ENCODE measurements around the gene CD151. TPM values are rescaled to one million over a fixed set of nuclear protein-coding genes. Genes with fewer than 3 reads are reported as not detected.

Gene CD151
- total and polyA plus RNA-seq, 4 donors, result 620 to 1,186 (median 771) TPM

Other genes with a start within 250 kb of the CD151 start
- 10 to 100 TPM; 23.3 to 30.9 TPM for gene IRF7, start 217.0 kb upstream of the CD151 start, total RNA-seq
- gene IRF7, start 217.0 kb upstream of the CD151 start, polyA plus RNA-seq, result 10 to 100 TPM; 13.4 to 29.3 TPM
- not detected for gene CDHR5, start 208.0 kb upstream of the CD151 start, total RNA-seq
- gene CDHR5, start 208.0 kb upstream of the CD151 start, polyA plus RNA-seq, result 10 to 100 TPM in 1 of 2 donors, under 1 TPM in 1; 0.79 to 39.8 TPM
- gene SCT, start 205.8 kb upstream of the CD151 start, total RNA-seq, result not detected
- not detected for gene SCT, start 205.8 kb upstream of the CD151 start, polyA plus RNA-seq
- gene DRD4, start 195.7 kb upstream of the CD151 start, total RNA-seq, result 1 to 10 TPM; 1.3 to 2.1 TPM
- 1 to 10 TPM in 1 of 2 donors, not detected in 1; 3.4 TPM for gene DRD4, start 195.7 kb upstream of the CD151 start, polyA plus RNA-seq
- gene DEAF1, start 137.7 kb upstream of the CD151 start, total RNA-seq, result 10 to 100 TPM; 32.2 to 59.5 TPM
- 10 to 100 TPM; 15.7 to 53.0 TPM for gene DEAF1, start 137.7 kb upstream of the CD151 start, polyA plus RNA-seq
- 10 to 100 TPM; 15.6 to 23.0 TPM for gene TMEM80, start 137.1 kb upstream of the CD151 start, total RNA-seq
- gene TMEM80, start 137.1 kb upstream of the CD151 start, polyA plus RNA-seq, result 10 to 100 TPM in 1 of 2 donors, 1 to 10 TPM in 1; 8.4 to 31.2 TPM
- gene EPS8L2, start 126.7 kb upstream of the CD151 start, total RNA-seq, result 10 to 100 TPM; 41.0 to 45.1 TPM
- gene EPS8L2, start 126.7 kb upstream of the CD151 start, polyA plus RNA-seq, result 100 to 1,000 TPM in 1 of 2 donors, 10 to 100 TPM in 1; 64.6 to 102 TPM
- gene TALDO1, start 85.5 kb upstream of the CD151 start, total RNA-seq, result 100 to 1,000 TPM; 113 to 130 TPM
- 100 to 1,000 TPM; 122 to 187 TPM for gene TALDO1, start 85.5 kb upstream of the CD151 start, polyA plus RNA-seq
- 10 to 100 TPM; 36.1 to 52.7 TPM for gene GATD1, start 55.5 kb upstream of the CD151 start, total RNA-seq
- gene GATD1, start 55.5 kb upstream of the CD151 start, polyA plus RNA-seq, result 10 to 100 TPM in 1 of 2 donors, 1 to 10 TPM in 1; 9.6 to 32.5 TPM
- not detected for gene CEND1, start 42.9 kb upstream of the CD151 start, total RNA-seq
- gene CEND1, start 42.9 kb upstream of the CD151 start, polyA plus RNA-seq, result under 1 TPM in 1 of 2 donors, not detected in 1; 0.10 TPM
- 10 to 100 TPM; 10.1 to 12.9 TPM for gene SLC25A22, start 34.7 kb upstream of the CD151 start, total RNA-seq
- gene SLC25A22, start 34.7 kb upstream of the CD151 start, polyA plus RNA-seq, result 1 to 10 TPM; 3.2 to 5.6 TPM
- gene PIDD1, start 27.7 kb upstream of the CD151 start, total RNA-seq, result 10 to 100 TPM in 1 of 2 donors, 1 to 10 TPM in 1; 8.5 to 14.7 TPM
- 10 to 100 TPM; 15.3 to 71.4 TPM for gene PIDD1, start 27.7 kb upstream of the CD151 start, polyA plus RNA-seq
- 1,000 to 10,000 TPM; 1,300 to 1,387 TPM for gene RPLP2, start 23.0 kb upstream of the CD151 start, total RNA-seq
- 1,000 to 10,000 TPM; 1,256 to 1,452 TPM for gene RPLP2, start 23.0 kb upstream of the CD151 start, polyA plus RNA-seq
- 100 to 1,000 TPM; 116 to 121 TPM for gene PNPLA2, start 14.0 kb upstream of the CD151 start, total RNA-seq
- gene PNPLA2, start 14.0 kb upstream of the CD151 start, polyA plus RNA-seq, result 100 to 1,000 TPM in 1 of 2 donors, 10 to 100 TPM in 1; 33.7 to 240 TPM
- gene CRACR2B, start 5.0 kb upstream of the CD151 start, total RNA-seq, result 10 to 100 TPM in 1 of 2 donors, 1 to 10 TPM in 1; 2.2 to 10.0 TPM
- gene CRACR2B, start 5.0 kb upstream of the CD151 start, polyA plus RNA-seq, result 10 to 100 TPM in 1 of 2 donors, 1 to 10 TPM in 1; 4.8 to 10.5 TPM
- gene POLR2L, start 9.6 kb downstream of the CD151 start, total RNA-seq, result 10 to 100 TPM; 57.5 to 69.2 TPM
- 100 to 1,000 TPM; 140 to 152 TPM for gene POLR2L, start 9.6 kb downstream of the CD151 start, polyA plus RNA-seq
- gene TSPAN4, start 9.9 kb downstream of the CD151 start, total RNA-seq, result 10 to 100 TPM; 42.9 to 95.1 TPM
- gene TSPAN4, start 9.9 kb downstream of the CD151 start, polyA plus RNA-seq, result 10 to 100 TPM; 28.4 to 79.1 TPM
- 10 to 100 TPM; 55.4 to 77.4 TPM for gene CHID1, start 77.9 kb downstream of the CD151 start, total RNA-seq
- 10 to 100 TPM; 29.6 to 60.3 TPM for gene CHID1, start 77.9 kb downstream of the CD151 start, polyA plus RNA-seq
- 100 to 1,000 TPM in 1 of 2 donors, 10 to 100 TPM in 1; 93.3 to 147 TPM for gene AP2A2, start 92.9 kb downstream of the CD151 start, total RNA-seq
- 10 to 100 TPM; 14.0 to 47.3 TPM for gene AP2A2, start 92.9 kb downstream of the CD151 start, polyA plus RNA-seq
- gene MUC6, start 203.8 kb downstream of the CD151 start, total RNA-seq, result not detected
- gene MUC6, start 203.8 kb downstream of the CD151 start, polyA plus RNA-seq, result under 1 TPM; under 0.01 to 0.49 TPM
- gene MUC2, start 241.9 kb downstream of the CD151 start, total RNA-seq, result under 1 TPM; 0.06 to 0.10 TPM
- gene MUC2, start 241.9 kb downstream of the CD151 start, polyA plus RNA-seq, result 10 to 100 TPM in 1 of 2 donors, under 1 TPM in 1; 0.08 to 11.8 TPM

Data from aorta (tissue), 4 donors.